Muscle of back (tissue), 11 donors: ENCODE data around the gene MED27. TPM values are rescaled to one million over a fixed set of nuclear protein-coding genes. Genes with fewer than 3 reads are reported as not detected.
"Not testable (repeated sequence)": the region's sequence is repeated elsewhere in the genome, so short reads cannot be mapped to it uniquely, and the experiment has no call there.

Experiments
- DNase-seq, 3 donors: peaks; one replicate each; pipeline versions ENCODE4 v3.0.0 to v3.0.0-alpha.2; 2013
- polyA plus RNA-seq, 10 donors: library from polyadenylated mRNA; unstranded; fragments of 120-200 nt; gene quantifications; one replicate each; pipeline ENCODE4 v1.2.1, GENCODE V29; 2013; ENCODE audit not compliant: insufficient read length in 10 of 10

Gene MED27
- polyA plus RNA-seq, 10 donors = 11.1 to 15.3 (median 12.6) TPM

DNA sequence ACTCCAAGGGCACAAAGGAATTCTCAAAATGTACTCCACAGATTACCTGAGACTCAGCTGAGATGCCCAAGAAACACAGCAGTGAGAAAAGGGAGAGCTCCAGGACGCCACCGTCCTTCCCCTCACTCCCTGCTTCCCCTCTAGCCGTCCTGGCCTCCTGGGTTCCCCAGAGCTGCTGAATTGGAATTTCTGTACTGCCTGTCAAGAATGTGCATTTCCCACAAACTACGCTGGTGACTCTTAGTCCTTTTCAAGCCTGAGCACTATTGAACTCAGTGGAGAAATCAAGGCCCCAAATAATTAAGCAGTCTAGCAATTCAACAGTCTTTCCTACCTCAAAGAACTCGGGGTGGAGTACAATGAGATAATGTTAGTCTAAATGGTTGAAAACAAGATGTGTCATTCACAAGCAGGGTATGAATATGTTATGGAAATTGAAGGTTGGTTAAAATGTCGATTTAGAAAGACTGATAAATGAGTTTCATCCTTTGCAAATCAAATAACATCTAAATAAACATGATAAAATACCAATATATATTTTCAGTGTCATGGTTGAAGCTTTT, 153.2 kb downstream of the MED27 start:
- DNase-seq = no peak

DNA sequence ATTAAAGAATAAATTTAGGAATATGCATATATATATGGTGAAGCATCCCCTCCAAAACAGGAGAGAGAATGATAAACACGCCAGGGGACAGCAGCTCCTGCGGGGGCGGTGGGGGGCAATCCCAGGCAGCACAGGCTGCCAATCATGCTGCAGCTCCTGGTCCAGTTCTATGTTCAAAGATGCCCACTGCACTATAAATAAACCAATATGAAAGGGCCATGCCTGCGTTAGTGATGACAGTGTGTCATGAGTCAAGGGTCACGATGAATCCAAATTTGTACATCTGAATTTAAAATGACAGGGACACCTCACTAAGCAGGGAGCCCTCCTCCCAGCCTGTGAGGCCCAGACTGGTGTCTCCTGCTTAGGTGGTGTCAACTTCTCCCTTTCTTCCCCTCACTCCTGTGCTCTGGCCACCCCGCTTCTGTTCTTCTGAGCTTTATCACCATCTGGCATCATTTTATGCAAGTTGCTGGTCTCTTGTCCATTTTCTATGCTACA, 153.9 kb downstream of the MED27 start:
- DNase-seq = no peak

DNA sequence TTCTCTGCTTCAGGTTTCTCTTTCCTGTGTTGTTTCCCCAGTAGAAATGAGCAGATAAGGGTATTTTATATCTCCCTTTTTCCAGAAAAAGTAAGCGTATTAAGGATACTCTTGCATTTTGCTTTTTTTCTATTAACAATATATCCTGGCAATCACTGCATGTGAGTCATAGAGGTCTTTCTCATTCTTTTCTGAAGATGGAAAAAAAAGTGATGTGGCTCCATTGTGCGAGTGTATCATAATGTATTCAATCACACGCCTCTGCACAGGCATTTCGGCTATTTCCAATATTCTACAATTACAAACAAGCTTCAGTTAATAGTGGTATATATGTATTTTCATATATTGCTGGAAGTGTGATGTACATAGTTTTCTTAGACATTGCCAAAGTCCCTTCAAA, 155.9 kb downstream of the MED27 start:
- no peak for DNase-seq

DNA sequence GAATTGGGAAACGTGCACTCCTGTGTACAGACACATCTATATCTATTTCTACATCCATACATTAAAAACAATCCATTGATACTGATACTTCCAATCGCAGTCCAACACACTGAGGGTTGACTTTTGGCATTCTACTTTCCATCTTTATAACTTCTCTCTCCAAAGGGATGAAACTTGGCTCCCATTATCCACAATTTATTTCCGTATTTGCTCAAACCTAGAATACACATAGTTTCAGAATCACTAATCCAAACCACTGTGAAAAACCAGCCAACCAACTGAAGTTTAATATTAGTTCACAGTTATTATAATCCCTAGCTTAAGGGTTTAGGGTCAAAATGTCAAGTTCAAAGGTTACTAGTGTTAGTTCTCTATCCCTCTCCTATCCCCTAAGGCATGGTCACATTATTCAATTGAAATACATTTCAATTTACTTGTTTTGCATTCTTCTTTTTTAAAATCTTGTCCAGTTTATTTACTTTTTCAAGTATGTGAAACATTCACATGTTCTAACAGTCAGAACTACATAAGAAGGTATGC, 156.5 kb downstream of the MED27 start:
- DNase-seq = no peak

DNA sequence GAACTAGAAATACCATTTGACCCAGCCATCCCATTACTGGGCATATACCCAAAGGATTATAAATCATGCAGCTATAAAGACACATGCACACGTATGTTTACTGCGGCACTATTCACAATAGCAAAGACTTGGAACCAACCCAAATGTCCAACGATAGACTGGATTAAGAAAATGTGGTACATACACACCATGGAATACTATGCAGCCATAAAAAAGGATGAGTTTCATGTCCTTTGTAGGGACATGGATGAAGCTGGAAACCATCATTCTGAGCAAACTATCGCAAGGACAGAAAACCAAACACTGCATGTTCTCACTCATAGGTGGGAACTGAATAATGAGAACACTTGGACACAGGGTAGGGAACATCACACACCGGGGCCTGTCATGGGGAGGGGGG, 158.0 kb downstream of the MED27 start:
- DNase-seq = not testable (repeated sequence)

DNA sequence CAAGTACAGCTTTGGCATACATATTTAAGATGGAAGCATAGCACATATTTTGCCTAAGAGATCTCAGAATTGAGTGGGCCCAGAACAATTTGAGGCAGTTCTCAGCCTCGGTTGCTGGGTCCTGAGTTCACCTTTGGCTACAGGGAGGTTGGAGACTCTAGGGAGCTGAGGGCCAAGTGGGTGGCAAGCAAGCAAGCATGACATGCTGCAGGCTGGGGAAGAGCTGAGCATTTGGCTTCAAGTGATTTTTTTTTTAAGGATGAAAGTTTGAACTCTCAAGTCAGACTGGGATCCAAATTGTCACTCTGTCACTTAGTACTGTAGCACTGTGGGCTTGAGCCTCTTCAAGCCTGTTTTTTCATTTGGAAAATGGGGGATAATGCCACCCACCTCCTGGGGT, 160.5 kb downstream of the MED27 start:
- no peak for DNase-seq

DNA sequence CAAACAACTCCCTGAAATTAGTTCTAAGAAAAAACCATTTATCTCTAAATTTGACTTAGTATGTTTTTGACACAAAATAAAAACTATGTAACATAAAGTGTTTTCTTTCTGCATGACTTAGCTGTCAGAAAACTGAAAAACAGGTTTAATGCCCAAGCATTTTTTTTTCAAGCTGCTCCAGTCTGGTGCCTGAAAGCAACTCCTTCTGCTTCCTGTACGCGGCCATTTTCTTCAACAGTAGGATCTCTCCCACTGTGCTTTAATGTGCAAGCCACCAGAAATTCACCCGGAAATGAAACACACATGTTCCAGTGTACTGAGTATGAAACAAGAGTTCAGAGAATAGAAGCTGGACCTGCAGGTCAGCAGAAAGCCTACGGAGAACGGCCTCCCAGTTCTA, 161.2 kb downstream of the MED27 start:
- DNase-seq = no peak

DNA sequence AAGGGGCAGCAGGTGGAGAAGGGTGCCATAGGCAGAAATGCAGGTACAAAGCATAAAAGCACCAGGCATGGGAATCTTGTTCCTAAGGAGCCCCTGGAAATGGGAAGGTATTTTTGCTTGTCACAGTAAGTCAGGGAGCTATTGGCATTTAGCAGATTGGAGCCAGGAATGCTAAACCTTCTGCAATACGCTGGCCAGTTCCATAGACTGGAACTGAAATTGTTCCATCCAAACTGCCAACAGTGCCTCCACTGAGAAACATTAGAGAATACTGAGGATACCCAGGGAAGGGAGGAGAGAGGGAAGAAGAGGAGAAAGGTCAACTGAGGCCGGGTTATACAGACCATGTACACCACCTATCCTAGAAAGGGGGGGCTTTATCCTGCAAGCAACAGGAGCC, 162.7 kb downstream of the MED27 start:
- peak in 1 of 3 donors; percentile 5 for DNase-seq

DNA sequence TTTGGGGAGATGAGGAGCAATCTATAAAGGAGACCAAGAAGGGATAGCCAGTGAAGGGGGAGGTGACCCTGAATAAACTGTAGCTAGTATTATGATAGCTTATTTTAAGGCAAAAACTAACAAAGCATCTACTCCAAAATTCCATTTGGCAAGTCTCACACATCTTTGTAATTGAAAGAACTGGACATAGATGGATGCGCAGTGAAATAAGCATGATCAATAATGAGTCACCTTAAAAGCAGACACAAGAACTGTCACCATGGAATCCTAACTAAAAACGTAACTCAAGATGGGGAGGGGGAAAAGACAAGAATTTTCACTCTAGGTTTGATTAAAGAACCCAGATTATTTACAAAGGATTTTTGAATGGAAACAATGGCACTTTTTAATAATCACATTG, 164.5 kb downstream of the MED27 start:
- peak in 1 of 3 donors; percentile 10 for DNase-seq

DNA sequence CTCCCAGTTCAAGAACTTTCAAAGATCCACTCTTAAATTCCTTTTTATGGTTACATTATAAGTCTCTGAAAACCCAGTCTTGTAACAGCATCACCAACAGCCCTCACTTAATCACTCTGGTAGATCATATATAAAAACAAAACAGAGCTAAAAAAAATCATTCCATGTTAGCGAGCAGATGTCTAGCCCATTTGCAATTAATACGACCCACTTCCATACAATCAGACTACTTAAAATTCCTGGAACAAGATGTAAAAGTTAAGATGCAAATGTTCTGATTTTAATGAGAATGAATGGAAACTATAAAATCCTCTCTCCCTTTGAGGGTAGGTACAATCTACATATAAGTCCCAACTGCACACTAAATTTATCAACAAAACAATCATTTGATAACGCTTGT, 167.0 kb downstream of the MED27 start:
- no peak for DNase-seq

DNA sequence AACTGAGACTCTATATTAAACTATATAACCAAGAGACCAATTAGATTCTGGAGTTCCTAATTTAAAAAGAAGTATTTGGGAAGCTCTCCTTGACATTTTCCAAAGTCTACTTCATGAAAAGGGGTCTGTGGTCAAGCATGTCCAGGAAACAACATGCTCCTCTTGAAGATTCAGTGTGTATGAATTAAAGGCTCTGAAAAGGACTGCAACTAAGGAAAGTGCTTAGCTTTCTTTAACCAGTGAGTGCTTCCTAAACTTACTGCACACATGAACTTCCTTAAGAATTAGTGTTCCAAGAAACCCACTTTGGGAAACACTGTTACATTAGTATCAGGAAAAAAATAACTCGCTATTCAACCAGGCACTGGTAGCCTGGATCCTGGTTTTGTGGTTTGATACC, 167.6 kb downstream of the MED27 start:
- no peak for DNase-seq

DNA sequence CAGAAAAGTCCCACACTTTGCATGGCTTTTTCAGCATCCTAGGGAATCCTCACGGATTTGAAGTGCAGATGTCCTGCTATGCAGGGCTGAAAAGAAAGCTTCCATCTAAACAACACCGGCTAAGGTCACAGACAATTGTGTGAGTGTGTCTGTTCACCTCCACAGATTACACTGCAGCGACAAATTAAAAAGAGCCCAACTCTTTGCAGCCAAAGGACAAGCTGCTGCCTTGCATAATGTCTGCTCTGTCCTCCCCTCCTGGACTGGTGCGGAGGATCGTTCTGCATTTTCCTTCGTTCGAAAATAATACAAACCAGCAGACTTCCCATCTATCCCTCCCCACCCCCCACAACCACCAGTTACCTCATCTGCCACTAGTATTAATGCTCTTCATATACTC, 169.1 kb downstream of the MED27 start:
- no peak for DNase-seq

DNA sequence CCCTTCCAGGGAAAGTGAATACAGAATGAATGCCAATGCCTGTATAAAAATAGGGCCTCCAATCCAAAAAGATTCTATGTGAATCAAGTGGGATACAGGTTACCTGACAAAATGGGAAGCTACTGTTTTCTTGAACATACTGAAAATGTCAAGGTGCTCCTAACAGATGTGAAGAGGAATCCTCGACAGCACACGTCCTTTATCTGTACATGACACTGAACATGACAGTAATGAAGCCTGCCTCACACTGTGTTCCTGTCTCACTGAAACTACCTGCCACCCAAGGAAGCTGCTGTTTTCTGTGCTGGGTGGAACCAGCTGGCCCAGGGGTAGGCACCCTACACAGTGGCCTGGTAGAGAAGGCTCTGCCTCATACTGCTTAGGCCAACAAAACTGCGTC, 174.5 kb downstream of the MED27 start:
- no peak for DNase-seq

DNA sequence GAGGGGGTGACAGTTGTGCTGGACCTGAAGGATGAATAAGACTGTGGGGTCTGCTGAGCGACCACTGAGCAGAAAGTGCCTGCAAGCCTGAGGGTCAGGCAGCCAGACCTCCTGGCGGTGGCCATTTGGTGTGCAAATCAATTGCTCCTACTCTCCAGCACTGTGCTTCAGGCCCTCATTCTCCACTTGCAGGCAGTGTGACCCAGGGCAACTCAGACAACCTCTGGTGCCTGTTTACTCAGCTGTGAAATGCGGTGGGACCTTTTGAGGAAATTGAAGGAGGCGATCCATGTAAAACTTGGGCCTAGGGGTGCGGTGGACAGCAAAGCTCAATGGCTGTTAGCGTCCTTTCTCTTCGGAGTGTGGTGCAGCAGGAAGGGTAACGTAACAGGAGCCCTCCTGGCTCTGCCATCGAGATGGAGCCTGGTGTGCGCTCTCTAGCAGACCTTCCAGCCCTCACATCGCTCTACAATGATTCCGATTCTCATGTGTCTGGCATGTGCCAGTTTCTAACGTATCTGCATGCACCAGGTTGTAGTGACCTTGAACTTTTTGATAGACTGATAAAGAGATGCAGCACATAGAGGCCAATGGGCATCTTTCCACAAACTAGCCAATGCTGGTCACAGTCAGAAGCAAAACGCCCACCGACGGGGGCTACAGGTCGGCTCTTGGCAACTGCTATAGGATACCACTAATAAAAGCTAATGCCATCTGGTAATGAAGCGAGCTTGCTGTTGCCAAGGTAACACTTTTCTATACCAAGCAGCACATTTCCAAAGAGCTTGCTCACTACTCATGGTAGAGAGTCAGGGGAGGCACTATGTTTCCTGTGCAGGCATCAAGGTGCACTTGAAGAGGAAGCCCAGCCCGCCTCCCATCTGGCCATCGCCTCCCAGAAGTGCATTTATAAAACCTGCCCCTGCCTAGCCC, 180.1 kb downstream of the MED27 start:
- no peak for DNase-seq

DNA sequence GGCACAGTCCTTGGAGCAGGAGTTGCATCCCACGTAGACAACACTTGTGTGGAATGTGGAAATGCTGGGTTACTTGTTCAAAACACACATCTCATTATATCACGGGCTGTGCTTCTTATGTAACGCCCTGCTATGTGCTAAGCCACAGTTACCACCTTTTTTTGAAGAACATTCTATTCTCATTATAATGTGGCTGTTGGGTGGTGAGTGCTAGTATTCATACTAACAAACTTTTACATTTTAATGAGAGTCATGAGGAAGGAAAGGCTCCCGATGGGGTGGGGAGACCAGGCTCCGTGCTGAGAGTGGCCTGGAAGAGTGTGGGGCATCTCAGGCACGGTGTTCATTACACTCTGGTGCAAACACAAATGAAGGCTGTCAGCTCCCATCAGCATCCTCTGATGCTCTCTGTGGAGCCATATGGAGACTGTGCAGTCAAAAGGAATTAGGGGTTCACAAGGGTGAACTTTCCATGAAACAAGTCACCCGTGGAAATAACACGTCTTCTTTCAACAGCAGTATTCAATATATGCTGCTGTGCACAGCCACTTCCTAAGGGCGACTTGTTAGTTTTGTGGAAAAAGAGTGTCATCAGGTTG, 186.7 kb downstream of the MED27 start:
- no peak for DNase-seq

DNA sequence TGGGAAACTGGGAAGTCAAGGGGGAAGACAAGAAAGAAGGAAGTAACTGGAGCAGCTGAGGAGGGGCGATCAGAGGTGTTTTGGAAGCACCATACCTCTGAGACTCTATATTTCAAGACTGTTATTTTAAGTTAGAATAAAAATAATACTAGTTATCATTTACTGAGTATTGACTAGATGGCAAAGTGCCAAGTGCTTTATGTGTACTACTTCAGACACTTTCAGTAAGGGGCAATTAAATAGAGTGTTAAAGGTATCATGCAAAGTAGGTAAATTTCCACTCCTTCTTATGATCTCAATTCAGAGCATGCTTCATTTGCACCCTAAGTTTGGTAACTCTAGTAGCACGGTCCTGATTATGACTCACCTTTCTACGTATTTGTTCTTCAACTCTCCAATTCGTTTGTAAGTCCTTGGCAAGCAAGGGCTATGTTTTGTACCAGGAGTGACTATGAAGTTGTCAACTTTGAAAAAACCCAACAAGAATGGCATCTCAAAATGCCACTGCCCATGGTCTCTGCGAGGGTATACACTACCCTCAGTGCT, 187.4 kb downstream of the MED27 start:
- DNase-seq = no peak

DNA sequence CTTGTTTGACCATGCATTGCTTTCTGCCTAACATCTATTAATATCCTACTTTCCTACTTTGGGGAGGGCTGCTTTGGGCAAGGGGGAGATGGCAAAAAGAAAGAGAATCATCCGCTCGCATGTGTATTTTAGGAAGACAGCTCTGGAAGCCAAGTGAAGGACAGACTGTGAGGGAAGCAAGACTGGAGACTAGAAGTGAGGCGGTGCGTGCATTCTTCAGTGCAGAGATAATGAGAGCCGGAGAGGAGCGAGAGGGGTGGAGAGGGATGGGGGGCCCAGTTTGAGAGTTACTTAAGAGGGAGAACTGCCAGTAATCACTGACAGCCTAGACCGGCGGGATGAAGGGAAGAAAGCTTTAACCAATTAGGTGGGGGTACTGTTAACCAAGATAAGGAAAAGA, 188.1 kb downstream of the MED27 start:
- peak in 1 of 3 donors; percentile 30 for DNase-seq

DNA sequence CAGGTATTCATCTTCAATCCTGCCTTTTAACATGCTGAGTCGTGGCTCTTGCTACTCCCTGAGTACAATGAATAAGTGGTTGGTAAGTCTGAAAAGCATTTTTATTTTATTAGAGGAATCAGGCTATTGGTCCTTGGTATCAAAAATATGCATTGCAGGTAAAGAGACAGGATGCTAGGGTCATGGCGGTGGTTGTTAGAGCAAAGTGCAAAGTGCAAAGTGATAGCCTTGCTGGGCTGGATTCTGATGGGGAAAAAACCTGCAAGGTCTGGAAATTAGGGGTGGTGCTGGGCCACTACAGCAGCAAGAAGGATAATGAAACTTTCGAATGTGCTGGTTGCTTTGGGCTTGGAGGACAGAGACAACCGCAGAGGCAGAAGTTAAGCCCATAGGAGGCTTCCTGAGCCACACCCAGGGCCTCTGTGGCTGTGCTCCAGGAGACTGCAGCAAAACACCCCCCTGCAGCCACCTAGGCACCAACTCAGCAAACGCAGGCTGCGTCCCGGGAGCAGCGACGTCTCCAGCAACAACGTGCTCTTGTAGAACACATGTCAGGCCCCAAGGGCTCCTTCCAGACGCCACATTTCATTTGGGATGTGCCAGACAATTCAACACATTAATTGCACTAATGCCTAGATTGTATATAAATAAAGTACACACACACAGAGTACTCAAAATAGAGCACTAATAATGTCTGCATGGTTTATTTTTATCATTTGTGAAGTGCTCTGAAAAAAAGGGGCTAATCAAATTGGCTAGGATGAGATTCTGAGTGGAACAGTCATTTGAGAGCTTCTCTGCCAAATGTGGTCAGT, 190.0 kb downstream of the MED27 start:
- peak in 1 of 3 donors; percentile 11 for DNase-seq

DNA sequence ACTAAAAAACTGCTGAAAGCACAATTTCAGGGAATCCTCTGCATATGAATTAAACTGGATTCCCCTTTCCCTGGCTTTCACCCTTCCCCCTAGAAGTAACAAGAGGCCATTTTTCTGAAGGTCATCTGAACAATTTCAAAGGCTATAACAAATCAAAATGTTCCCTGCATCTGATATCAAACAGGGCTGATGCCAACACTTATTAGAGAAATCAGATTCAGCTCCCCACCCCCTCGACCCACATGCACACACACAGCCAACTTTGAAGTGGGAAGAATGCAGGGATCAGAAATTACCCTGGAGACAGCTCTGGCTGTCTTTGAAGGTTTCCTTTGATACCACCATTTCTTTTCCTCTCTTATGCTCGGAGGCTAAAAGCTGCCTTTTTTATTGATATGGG, 190.7 kb downstream of the MED27 start:
- DNase-seq = no peak

DNA sequence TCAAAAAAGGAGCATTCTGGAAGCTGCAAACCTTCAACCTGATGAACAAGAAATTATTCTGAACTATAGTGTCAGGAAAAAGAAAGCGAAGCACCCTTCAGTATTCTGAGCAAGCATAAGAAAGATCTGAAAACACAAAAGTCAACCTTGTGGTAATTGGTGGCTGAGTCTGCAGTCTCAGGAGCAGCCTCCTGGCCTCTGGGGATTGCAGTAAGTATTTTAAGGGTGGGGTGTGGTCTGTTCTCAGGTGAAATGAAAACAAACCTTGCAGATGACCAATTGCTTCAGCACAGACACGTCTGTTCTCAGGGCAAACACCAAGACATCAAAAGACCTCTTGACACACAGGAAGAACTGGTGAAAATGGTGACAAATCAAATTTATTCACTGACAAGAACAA, 192.0 kb downstream of the MED27 start:
- DNase-seq = no peak

DNA sequence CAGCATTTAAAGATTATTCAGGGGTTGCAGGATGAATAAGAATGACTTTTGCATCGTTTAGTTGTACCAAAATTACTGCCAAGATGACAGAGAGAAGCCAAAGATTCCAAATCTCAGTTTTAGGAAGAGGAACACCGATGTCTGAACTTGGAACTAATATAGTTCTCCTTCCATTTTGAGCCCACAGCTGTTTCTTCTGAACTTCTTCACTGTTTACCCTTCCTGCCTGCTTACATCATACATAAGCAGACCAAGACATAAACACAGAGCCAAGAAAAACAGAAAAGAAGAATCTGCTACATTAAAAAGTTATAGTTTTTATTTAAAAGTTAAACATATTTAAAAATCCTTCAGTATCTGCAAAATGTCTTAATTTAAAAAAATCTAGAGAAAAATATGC, 192.8 kb downstream of the MED27 start:
- DNase-seq = peak in 2 of 3 donors; percentile 4 to 47
